GM12875 (cell line): ENCODE measurements around the gene DAB1.

ENCODE experiments used
- H3K4me3 ChIP-seq: one replicate; pipeline ENCODE4 v1.5.1; 2011; ENCODE audit warnings: low read depth, low read length, control low read depth
- CTCF ChIP-seq: IDR thresholded peaks from 2 replicates; pipeline ENCODE4 v1.5.1; 2011; ENCODE audit warnings: low read depth, mild to moderate bottlenecking, control low read depth, inconsistent platforms, low read length, moderate library complexity, borderline replicate concordance; ENCODE audit not compliant: insufficient read depth

DAB1 gene

GRCh38 chr1:57003398-57004139, 420.3 kb downstream of the DAB1 start:
- H3K4me3 ChIP-seq = no peak overlapping the region
- TF ChIP-seq CTCF = no peak

GRCh38 chr1:56995414-56996100, 428.3 kb downstream of the DAB1 start:
- no peak for TF ChIP-seq CTCF
- no peak overlapping the region for H3K4me3 ChIP-seq

- no peak overlapping the region for H3K4me3 ChIP-seq
- TF ChIP-seq CTCF = no peak
These were observed 430.4 kb downstream of the DAB1 start for GRCh38 chr1:56993475-56993874.

GRCh38 chr1:56992318-56993125, 431.3 kb downstream of the DAB1 start:
- no peak overlapping the region for H3K4me3 ChIP-seq
- TF ChIP-seq CTCF = no peak

GRCh38 chr1:56991576-56991975, 432.3 kb downstream of the DAB1 start:
- TF ChIP-seq CTCF = no peak
- no peak overlapping the region for H3K4me3 ChIP-seq

GRCh38 chr1:56986397-56986796, 437.5 kb downstream of the DAB1 start:
- TF ChIP-seq CTCF = no peak
- H3K4me3 ChIP-seq = no peak overlapping the region
